Glutamatergic neuron (in vitro differentiated cells): Measurements from ENCODE around the gene CMKLR1. TPM values are rescaled to one million over a fixed set of nuclear protein-coding genes. Genes with fewer than 3 reads are reported as not detected.

ENCODE experiments used
- DNase-seq: peaks from one replicate; pipeline ENCODE4 v3.0.0; 2022
- H3K27ac Mint-ChIP-seq: one replicate; pipeline ENCODE4 v1.8.0; 2020; ENCODE audit warnings: mild to moderate bottlenecking, mixed read lengths, inconsistent platforms; ENCODE audit not compliant: unreplicated experiment
- H3K27me3 Mint-ChIP-seq: one replicate; pipeline ENCODE4 v1.8.0; 2020; ENCODE audit warnings: mild to moderate bottlenecking, moderate library complexity, mixed read lengths, inconsistent platforms; ENCODE audit not compliant: unreplicated experiment
- H3K36me3 Mint-ChIP-seq: one replicate; pipeline ENCODE4 v1.8.0; 2020; ENCODE audit warnings: mild to moderate bottlenecking, mixed read lengths, inconsistent platforms; ENCODE audit not compliant: unreplicated experiment
- H3K4me1 Mint-ChIP-seq: one replicate; pipeline ENCODE4 v1.8.0; 2020; ENCODE audit warnings: mild to moderate bottlenecking, low read depth, mixed read lengths, inconsistent platforms; ENCODE audit not compliant: unreplicated experiment
- H3K4me3 Mint-ChIP-seq: one replicate; pipeline ENCODE4 v1.8.0; 2020; ENCODE audit warnings: mild to moderate bottlenecking, mixed read lengths, inconsistent platforms; ENCODE audit not compliant: unreplicated experiment
- H3K9me3 Mint-ChIP-seq: one replicate; pipeline ENCODE4 v1.8.0; 2020; ENCODE audit warnings: mild to moderate bottlenecking, moderate library complexity, mixed read lengths, inconsistent platforms; ENCODE audit not compliant: unreplicated experiment
- CTCF ChIP-seq: fragments of 200-600 bp; sonication (generic); IDR thresholded peaks from one replicate; pipeline ENCODE4 v1.5.0; 2021; ENCODE audit not compliant: partially characterized antibody, unreplicated experiment
- total RNA-seq: library from RNA; stranded (reverse); fragmentation: NEBNext Ultra II Directional; extraction: Animal tissue kit (Norgen Biotek cat#: 25700); gene quantifications from one replicate; pipeline ENCODE4 v1.2.1, GENCODE V29; 2021; ENCODE audit not compliant: unreplicated experiment

The CMKLR1 gene
- total RNA-seq, 1 donor from 2014 or later, result not detected

- TF ChIP-seq CTCF, result no peak
- Mint-ChIP-seq H3K9me3 (no peaks in the 10 kb centered on the region), H3K36me3 (no peaks in the 10 kb centered on the region), H3K4me1 (peaks cover 5% of the 10 kb centered on the region), H3K27ac (no peak overlapping the region), H3K4me3 (no peak overlapping the region), H3K27me3 (peaks cover 6% of the 10 kb centered on the region)
- no peak for DNase-seq
Measured at GRCh38 chr12:108332791-108333382, 6.2 kb downstream of the CMKLR1 start.

GRCh38 chr12:108328420-108328819 lies 10.7 kb downstream of the CMKLR1 start:
- Mint-ChIP-seq H3K4me1 (peaks cover 6% of the 10 kb centered on the region), H3K27me3 (peaks cover 8% of the 10 kb centered on the region), H3K27ac (no peak overlapping the region), H3K9me3 (no peaks in the 10 kb centered on the region), H3K36me3 (no peaks in the 10 kb centered on the region), H3K4me3 (no peak overlapping the region)
- TF ChIP-seq CTCF, result no peak
- DNase-seq, result no peak

GRCh38 chr12:108327621-108328344 lies 11.3 kb downstream of the CMKLR1 start:
- no peak for TF ChIP-seq CTCF
- H3K27ac Mint-ChIP-seq, result no peak overlapping the region
- no peaks in the 10 kb centered on the region for H3K9me3 Mint-ChIP-seq

GRCh38 chr12:108326254-108326750 lies 12.8 kb downstream of the CMKLR1 start:
- no peak for TF ChIP-seq CTCF
- H3K27ac Mint-ChIP-seq, result no peak overlapping the region
- peaks cover 12% of the 10 kb centered on the region for H3K4me1 Mint-ChIP-seq
- H3K27me3 Mint-ChIP-seq, result peaks cover 11% of the 10 kb centered on the region
- no peaks in the 10 kb centered on the region for H3K9me3 Mint-ChIP-seq
- no peak for DNase-seq
- no peaks in the 10 kb centered on the region for H3K36me3 Mint-ChIP-seq
- H3K4me3 Mint-ChIP-seq, result no peak overlapping the region

More at GRCh38 chr12:108327621-108328344, 11.3 kb downstream of the CMKLR1 start:
- no peak for DNase-seq
- H3K4me3 Mint-ChIP-seq, result no peak overlapping the region
- peaks cover 6% of the 10 kb centered on the region for H3K4me1 Mint-ChIP-seq
- peaks cover 11% of the 10 kb centered on the region for H3K27me3 Mint-ChIP-seq
- no peaks in the 10 kb centered on the region for H3K36me3 Mint-ChIP-seq

GRCh38 chr12:108325549-108325948 lies 13.6 kb downstream of the CMKLR1 start:
- Mint-ChIP-seq H3K36me3 (no peaks in the 10 kb centered on the region), H3K27me3 (peaks cover 10% of the 10 kb centered on the region), H3K27ac (no peak overlapping the region), H3K4me3 (no peak overlapping the region), H3K9me3 (no peaks in the 10 kb centered on the region), H3K4me1 (peaks cover 16% of the 10 kb centered on the region)
- TF ChIP-seq CTCF, result no peak
- DNase-seq, result no peak
